Fibroblast of pulmonary artery (primary cell): ENCODE data around the gene CCL7.

Source experiments
- DNase-seq: peaks from one replicate; pipeline ENCODE4 v3.0.0-alpha.2; 2010; ENCODE audit warnings: low read depth
- H3K4me3 ChIP-seq: replicated peaks from 2 replicates; pipeline ENCODE4 v1.5.1; 2011; ENCODE audit warnings: low read depth, mild to moderate bottlenecking, control low read depth, low read length, moderate library complexity
- CTCF ChIP-seq: IDR thresholded peaks from 2 replicates; pipeline ENCODE4 v1.5.1; 2011; ENCODE audit warnings: mild to moderate bottlenecking, control low read depth, low read length, inconsistent platforms; ENCODE audit errors: missing control alignments

CCL7 gene

GRCh38 chr17:34236281-34236892 is 33.6 kb upstream of the CCL7 start:
- no peak overlapping the region for H3K4me3 ChIP-seq
- DNase-seq, result no peak
- TF ChIP-seq CTCF, result no peak

GRCh38 chr17:34237458-34237857 is 32.6 kb upstream of the CCL7 start:
- TF ChIP-seq CTCF, result no peak
- DNase-seq, result no peak
- H3K4me3 ChIP-seq, result no peak overlapping the region

GRCh38 chr17:34241062-34241461 is 29.0 kb upstream of the CCL7 start:
- no peak for TF ChIP-seq CTCF
- H3K4me3 ChIP-seq, result no peak overlapping the region
- DNase-seq, result peak; percentile 55

- DNase-seq, result no peak
- H3K4me3 ChIP-seq, result no peak overlapping the region
- TF ChIP-seq CTCF, result no peak
Measured at GRCh38 chr17:34242587-34243363, 27.2 kb upstream of the CCL7 start.

GRCh38 chr17:34243364-34244320 is 26.4 kb upstream of the CCL7 start:
- no peak for DNase-seq
- no peak for TF ChIP-seq CTCF
- H3K4me3 ChIP-seq, result no peak overlapping the region

GRCh38 chr17:34245351-34245905 is 24.6 kb upstream of the CCL7 start:
- DNase-seq, result no peak
- no peak overlapping the region for H3K4me3 ChIP-seq
- TF ChIP-seq CTCF, result no peak
